Measurements from ENCODE around the gene IRX6. TPM values are rescaled to one million over a fixed set of nuclear protein-coding genes. Genes with fewer than 3 reads are reported as not detected.

Gene IRX6
- total and polyA plus RNA-seq, 8 donors = 0.10 TPM; not detected in 7

GRCh38 chr16:55324285-55325079, 479 bp downstream of the IRX6 start:
- H3K9me3 ChIP-seq = no peaks in the 10 kb centered on the region
- intact Hi-C loops (cut with DNase I; ENCODE audit: low total_unique reads) = no loop called here
- H3K27me3 ChIP-seq = peaks cover 30 to 94% (median 73%) of the 10 kb centered on the region in 3 donors
- no peak overlapping the region for H3K27ac ChIP-seq
- peaks cover 3 to 27% (median 23%) of the 10 kb centered on the region in 4 donors for H3K4me1 ChIP-seq
- TF ChIP-seq CTCF (IDR thresholded peaks at IDR 0.05) (no peak), POLR2A (IDR thresholded peaks at IDR 0.05) (no peak), EP300 (IDR thresholded peaks at IDR 0.05) (no peak), POLR2AphosphoS5 (IDR thresholded peaks at IDR 0.05) (no peak)
- H3K36me3 ChIP-seq = no peaks in the 10 kb centered on the region
- H3K4me3 ChIP-seq = peak overlapping the region in 1 of 4 donors; percentile 19
- 3 to 8% (median 5%) methylated on average over 54 to 70 of the region's 70 CpGs for WGBS, 5 donors
- DNase-seq = no peak

GRCh38 chr16:55325080-55325447, 1.1 kb downstream of the IRX6 start:
- no peak overlapping the region for H3K27ac ChIP-seq
- no peak for DNase-seq
- intact Hi-C loops (cut with DNase I; ENCODE audit: low total_unique reads) = no loop called here
- no peaks in the 10 kb centered on the region for H3K9me3 ChIP-seq
- no peaks in the 10 kb centered on the region for H3K36me3 ChIP-seq
- peaks cover 35 to 100% (median 78%) of the 10 kb centered on the region in 3 donors for H3K27me3 ChIP-seq
- H3K4me3 ChIP-seq = peak overlapping the region in 1 of 4 donors; percentile 19
- peaks cover 3 to 27% (median 23%) of the 10 kb centered on the region in 4 donors for H3K4me1 ChIP-seq
- WGBS, 5 donors = 3 to 5% (median 4%) methylated on average over 12 to 13 of the region's 13 CpGs
- no peak for TF ChIP-seq POLR2AphosphoS5 (IDR thresholded peaks at IDR 0.05)
- no peak for TF ChIP-seq POLR2A (IDR thresholded peaks at IDR 0.05)
- no peak for TF ChIP-seq EP300 (IDR thresholded peaks at IDR 0.05)
- no peak for TF ChIP-seq CTCF (IDR thresholded peaks at IDR 0.05)

- H3K4me1 ChIP-seq = peaks cover 3 to 30% (median 25%) of the 10 kb centered on the region in 4 donors
- intact Hi-C loops (cut with DNase I; ENCODE audit: low total_unique reads) = no loop called here
- H3K4me3 ChIP-seq = no peak overlapping the region
- H3K27me3 ChIP-seq = peaks cover 35 to 100% (median 84%) of the 10 kb centered on the region in 3 donors
- TF ChIP-seq POLR2A (IDR thresholded peaks at IDR 0.05) (no peak), EP300 (IDR thresholded peaks at IDR 0.05) (no peak), CTCF (IDR thresholded peaks at IDR 0.05) (no peak), POLR2AphosphoS5 (IDR thresholded peaks at IDR 0.05) (no peak)
- no peak for DNase-seq
- no peaks in the 10 kb centered on the region for H3K9me3 ChIP-seq
- H3K27ac ChIP-seq = no peak overlapping the region
- WGBS, 5 donors = 6 to 14% (median 12%) methylated on average over 12 of the region's 12 CpGs
- H3K36me3 ChIP-seq = no peaks in the 10 kb centered on the region
Measured at GRCh38 chr16:55325458-55326109, 1.6 kb downstream of the IRX6 start.

- no peak overlapping the region for H3K4me3 ChIP-seq
- no peaks in the 10 kb centered on the region for H3K36me3 ChIP-seq
- H3K4me1 ChIP-seq = peaks cover 3 to 39% (median 28%) of the 10 kb centered on the region in 4 donors
- TF ChIP-seq POLR2AphosphoS5 (IDR thresholded peaks at IDR 0.05) (no peak), EP300 (IDR thresholded peaks at IDR 0.05) (no peak), POLR2A (IDR thresholded peaks at IDR 0.05) (no peak), CTCF (IDR thresholded peaks at IDR 0.05) (no peak)
- H3K27me3 ChIP-seq = peaks cover 42 to 100% (median 89%) of the 10 kb centered on the region in 3 donors
- no peak overlapping the region for H3K27ac ChIP-seq
- DNase-seq = no peak
- 7 to 14% (median 12%) methylated on average over 17 to 21 of the region's 21 CpGs for WGBS, 5 donors
- intact Hi-C loops (cut with DNase I; ENCODE audit: low total_unique reads) = no loop called here
- no peaks in the 10 kb centered on the region for H3K9me3 ChIP-seq
Measured at GRCh38 chr16:55326261-55327092, 2.5 kb downstream of the IRX6 start.

Data from stomach (tissue), 9 donors.